DND-41 (cell line): ENCODE results near the gene STK32B.

Experiments
- ATAC-seq: fragments of 200-7000 bp; cut with Tn5 transposase; 3 replicates; pipeline ENCODE4 v1.9.1; 2021; ENCODE audit warnings: low read depth; ENCODE audit not compliant: insufficient read depth
- DNase-seq: peaks from one replicate; pipeline ENCODE4 v3.0.0-alpha.2; 2020
- H2AFZ ChIP-seq: 2 replicates; pipeline ENCODE4 v1.6.0; 2012; ENCODE audit warnings: low read depth, low read length
- H3K27ac ChIP-seq: 2 replicates; pipeline ENCODE4 v1.5.1; 2012; ENCODE audit warnings: low read length, inconsistent platforms
- H3K27me3 ChIP-seq: fragments of 200-600 bp; sonication (generic); 2 replicates; pipeline ENCODE4 v1.6.0; 2012; ENCODE audit warnings: low read length, mild to moderate bottlenecking, inconsistent platforms; ENCODE audit not compliant: insufficient read depth, poor library complexity
- H3K36me3 ChIP-seq: 2 replicates; pipeline ENCODE4 v1.5.1; 2012; ENCODE audit warnings: low read length, inconsistent platforms; ENCODE audit not compliant: insufficient read depth
- H3K4me1 ChIP-seq: 2 replicates; pipeline ENCODE4 v1.5.1; 2012; ENCODE audit warnings: mild to moderate bottlenecking, low read length; ENCODE audit not compliant: insufficient read depth
- H3K4me2 ChIP-seq: 2 replicates; pipeline ENCODE4 v1.6.0; 2012; ENCODE audit warnings: mild to moderate bottlenecking, moderate library complexity, low read length, inconsistent platforms; ENCODE audit not compliant: insufficient read depth
- H3K4me3 ChIP-seq, 2 experiments: fragments of 200-600 bp in 1 of 2; shearing (Covaris generic) in 1 of 2; 2 replicates each; pipeline ENCODE4 v1.5.1; 2012 to 2016; ENCODE audit warnings: inconsistent platforms in 2 of 2, low read length in 2 of 2, mild to moderate bottlenecking in 2 of 2, low read depth in 1 of 2, moderate library complexity in 1 of 2
- H3K79me2 ChIP-seq: 2 replicates; pipeline ENCODE4 v1.6.0; 2012; ENCODE audit warnings: low read length, inconsistent platforms; ENCODE audit not compliant: insufficient read depth
- H3K9ac ChIP-seq: 2 replicates; pipeline ENCODE4 v1.6.0; 2012; ENCODE audit warnings: low read depth, mild to moderate bottlenecking, inconsistent platforms, low read length, moderate library complexity
- H3K9me3 ChIP-seq: 2 replicates; pipeline ENCODE4 v1.5.1; 2012; ENCODE audit warnings: low read length, moderate library complexity, mild to moderate bottlenecking, inconsistent platforms; ENCODE audit not compliant: insufficient read depth, severe bottlenecking
- H4K20me1 ChIP-seq: 2 replicates; pipeline ENCODE4 v1.6.0; 2012; ENCODE audit warnings: low read length; ENCODE audit not compliant: insufficient read depth
- CTCF ChIP-seq: IDR thresholded peaks from 2 replicates; pipeline ENCODE4 v1.5.1; 2012; ENCODE audit warnings: borderline replicate concordance, low read length, moderate library complexity, mild to moderate bottlenecking; ENCODE audit not compliant: poor library complexity, severe bottlenecking; ENCODE audit errors: extremely low read depth
- EZH2 ChIP-seq: IDR thresholded peaks from 3 replicates; pipeline ENCODE4 v1.6.1; 2012; ENCODE audit warnings: borderline replicate concordance, low read depth, mild to moderate bottlenecking, moderate library complexity, low read length, inconsistent platforms; ENCODE audit not compliant: severe bottlenecking

STK32B gene

GRCh38 chr4:5477613-5478012 lies 426.3 kb downstream of the STK32B start:
- Histone ChIP-seq H3K4me2 (no peak overlapping the region), H3K9ac (no peak overlapping the region), H3K4me3 (no peak overlapping the region), H4K20me1 (no peaks in the 10 kb centered on the region), H3K27ac (no peak overlapping the region), H3K4me1 (no peaks in the 10 kb centered on the region), H2AFZ (no peak overlapping the region), H3K27me3 (no peaks in the 10 kb centered on the region), H3K9me3 (no peaks in the 10 kb centered on the region), H3K36me3 (no peaks in the 10 kb centered on the region; the same call in 1 of the 2 replicates), H3K79me2 (no peaks in the 10 kb centered on the region)
- TF ChIP-seq EZH2 (no peak), CTCF (no peak)
- ATAC-seq (no peak), DNase-seq (no peak)

- H3K27me3 ChIP-seq = no peaks in the 10 kb centered on the region
- no peaks in the 10 kb centered on the region; the same call in 1 of the 2 replicates for H3K36me3 ChIP-seq
- H2AFZ ChIP-seq = no peak overlapping the region
- no peaks in the 10 kb centered on the region for H3K79me2 ChIP-seq
- H3K9ac ChIP-seq = no peak overlapping the region
- no peak for DNase-seq
- H3K27ac ChIP-seq = no peak overlapping the region
- no peak overlapping the region for H3K4me2 ChIP-seq
- H3K4me3 ChIP-seq = no peak overlapping the region
- no peaks in the 10 kb centered on the region for H3K9me3 ChIP-seq
- TF ChIP-seq EZH2 = no peak
- TF ChIP-seq CTCF = no peak
- no peak for ATAC-seq
- H3K4me1 ChIP-seq = no peaks in the 10 kb centered on the region
- H4K20me1 ChIP-seq = no peaks in the 10 kb centered on the region
These were observed 426.9 kb downstream of the STK32B start for GRCh38 chr4:5478169-5478568.

GRCh38 chr4:5478697-5479096 lies 427.4 kb downstream of the STK32B start:
- Histone ChIP-seq H3K27ac (no peak overlapping the region), H3K4me3 (no peak overlapping the region), H2AFZ (no peak overlapping the region), H3K4me2 (no peak overlapping the region), H4K20me1 (no peaks in the 10 kb centered on the region), H3K79me2 (no peaks in the 10 kb centered on the region), H3K9ac (no peak overlapping the region), H3K36me3 (no peaks in the 10 kb centered on the region; the same call in 1 of the 2 replicates), H3K27me3 (no peaks in the 10 kb centered on the region), H3K4me1 (no peaks in the 10 kb centered on the region), H3K9me3 (no peaks in the 10 kb centered on the region)
- DNase-seq (no peak), ATAC-seq (no peak)
- no peak for TF ChIP-seq EZH2
- TF ChIP-seq CTCF = no peak

- H3K79me2 ChIP-seq = no peaks in the 10 kb centered on the region
- TF ChIP-seq EZH2 (no peak), CTCF (no peak)
- H2AFZ ChIP-seq = no peak overlapping the region
- no peak overlapping the region for H3K9ac ChIP-seq
- DNase-seq (no peak), ATAC-seq (no peak)
- no peak overlapping the region for H3K4me2 ChIP-seq
- no peak overlapping the region for H3K4me3 ChIP-seq
- no peaks in the 10 kb centered on the region for H4K20me1 ChIP-seq
- no peaks in the 10 kb centered on the region for H3K36me3 ChIP-seq
- no peak overlapping the region for H3K27ac ChIP-seq
- H3K9me3 ChIP-seq = no peaks in the 10 kb centered on the region
- H3K4me1 ChIP-seq = no peaks in the 10 kb centered on the region
- H3K27me3 ChIP-seq = no peaks in the 10 kb centered on the region
These were observed 428.3 kb downstream of the STK32B start for GRCh38 chr4:5479518-5480060.
